GM12872 (cell line): ENCODE data around the gene OR9I1.

Experiments used
- TF ChIP-seq, protein P1 (sequence below): IDR thresholded peaks from 3 replicates; pipeline ENCODE4 v1.5.1; 2011; ENCODE audit warnings: low read depth, mild to moderate bottlenecking, low read length, moderate library complexity; ENCODE audit not compliant: insufficient read depth

Gene OR9I1

GRCh38 chr11:58134151-58134550 is 8.8 kb upstream of the OR9I1 start:
- TF ChIP-seq, protein P1, sequence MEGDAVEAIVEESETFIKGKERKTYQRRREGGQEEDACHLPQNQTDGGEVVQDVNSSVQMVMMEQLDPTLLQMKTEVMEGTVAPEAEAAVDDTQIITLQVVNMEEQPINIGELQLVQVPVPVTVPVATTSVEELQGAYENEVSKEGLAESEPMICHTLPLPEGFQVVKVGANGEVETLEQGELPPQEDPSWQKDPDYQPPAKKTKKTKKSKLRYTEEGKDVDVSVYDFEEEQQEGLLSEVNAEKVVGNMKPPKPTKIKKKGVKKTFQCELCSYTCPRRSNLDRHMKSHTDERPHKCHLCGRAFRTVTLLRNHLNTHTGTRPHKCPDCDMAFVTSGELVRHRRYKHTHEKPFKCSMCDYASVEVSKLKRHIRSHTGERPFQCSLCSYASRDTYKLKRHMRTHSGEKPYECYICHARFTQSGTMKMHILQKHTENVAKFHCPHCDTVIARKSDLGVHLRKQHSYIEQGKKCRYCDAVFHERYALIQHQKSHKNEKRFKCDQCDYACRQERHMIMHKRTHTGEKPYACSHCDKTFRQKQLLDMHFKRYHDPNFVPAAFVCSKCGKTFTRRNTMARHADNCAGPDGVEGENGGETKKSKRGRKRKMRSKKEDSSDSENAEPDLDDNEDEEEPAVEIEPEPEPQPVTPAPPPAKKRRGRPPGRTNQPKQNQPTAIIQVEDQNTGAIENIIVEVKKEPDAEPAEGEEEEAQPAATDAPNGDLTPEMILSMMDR, result no peak

GRCh38 chr11:58133309-58134076 is 8.2 kb upstream of the OR9I1 start:
- TF ChIP-seq, protein P1, result no peak

DNA sequence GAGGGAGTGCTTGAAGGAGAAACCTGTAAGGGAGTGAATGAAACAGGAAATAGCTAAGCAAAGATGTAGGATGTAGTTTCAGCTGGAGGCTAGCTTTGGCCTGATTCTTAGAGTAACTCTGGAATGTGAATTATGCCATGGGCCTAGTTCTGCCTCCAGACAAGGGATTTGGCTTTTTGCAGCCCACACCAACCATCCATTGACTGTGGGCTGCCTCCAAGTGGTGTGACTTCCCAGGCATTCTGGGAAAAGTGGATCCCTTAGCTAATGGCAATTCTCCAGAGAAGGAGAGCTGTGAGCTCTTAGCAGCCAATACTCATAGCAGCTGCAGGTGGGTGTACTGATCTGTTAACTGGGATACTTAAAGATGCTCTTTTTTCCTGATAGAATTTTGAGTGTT is 2.0 kb upstream of the OR9I1 start:
- TF ChIP-seq, protein P1, result no peak

- TF ChIP-seq, protein P1, result no peak
Measured at GRCh38 chr11:58121096-58121495, 4.2 kb downstream of the OR9I1 start.

GRCh38 chr11:58097437-58097836 is 27.9 kb downstream of the OR9I1 start:
- TF ChIP-seq, protein P1, result no peak

GRCh38 chr11:58086528-58086927 is 38.8 kb downstream of the OR9I1 start:
- TF ChIP-seq, protein P1, result no peak

DNA sequence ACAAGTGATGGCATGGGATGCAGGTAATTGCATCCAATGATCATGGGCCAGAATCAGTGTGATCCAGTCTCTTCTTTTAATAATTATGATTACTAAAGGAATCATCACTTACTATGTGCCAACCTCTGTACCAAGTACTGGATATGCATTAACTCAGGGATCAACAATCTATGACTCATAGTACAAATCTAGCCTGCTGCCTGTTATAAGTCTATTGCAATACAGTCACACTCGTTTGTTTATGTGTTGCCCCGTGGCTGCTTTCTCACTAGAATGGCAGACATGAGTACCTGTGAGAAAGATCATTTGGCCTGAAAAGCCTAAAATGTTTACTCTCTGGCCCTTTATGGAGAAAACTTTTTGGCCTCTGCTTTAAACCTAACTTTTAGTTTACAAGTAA is 49.5 kb downstream of the OR9I1 start:
- TF ChIP-seq, protein P1, result no peak

GRCh38 chr11:58070585-58070984 is 54.7 kb downstream of the OR9I1 start:
- TF ChIP-seq, protein P1, result no peak
